Measurements from ENCODE around the gene MT3. TPM values are rescaled to one million over a fixed set of nuclear protein-coding genes. Genes with fewer than 3 reads are reported as not detected.

Gene MT3
- polyA plus RNA-seq, 1 donor: 1.5 TPM

GRCh38 chr16:56630134-56630533 is 40.8 kb downstream of the MT3 start:
- DNase-seq: no peak

GRCh38 chr16:56631197-56631596 is 41.9 kb downstream of the MT3 start:
- DNase-seq: no peak

- no peak for DNase-seq
These were observed 42.5 kb downstream of the MT3 start for GRCh38 chr16:56631832-56632155.

GRCh38 chr16:56632156-56632847 is 43.0 kb downstream of the MT3 start, which contains the start of gene MT1M:
TSS of gene MT1M (plus strand) at chr16:56632659. CDS start at chr16:56632732, 73 bp downstream.
- no peak for DNase-seq

- no peak for DNase-seq
These were observed 43.6 kb downstream of the MT3 start for GRCh38 chr16:56632848-56633365.

- no peak for DNase-seq
These were observed 44.2 kb downstream of the MT3 start for GRCh38 chr16:56633535-56633934.

- no peak for DNase-seq
These were observed 45.5 kb downstream of the MT3 start for GRCh38 chr16:56634715-56635440.

GRCh38 chr16:56635441-56635967 is 46.2 kb downstream of the MT3 start:
- DNase-seq: no peak

- no peak for DNase-seq
These were observed 47.5 kb downstream of the MT3 start for GRCh38 chr16:56636616-56637413.

GRCh38 chr16:56637814-56638750 is 48.8 kb downstream of the MT3 start, which contains the start of gene MT1A:
TSS of gene MT1A (plus strand) at chr16:56638666. CDS start at chr16:56638739, 73 bp downstream.
- no peak for DNase-seq

GRCh38 chr16:56639045-56639444 is 49.7 kb downstream of the MT3 start:
- DNase-seq: no peak

- no peak for DNase-seq
These were observed 50.7 kb downstream of the MT3 start for GRCh38 chr16:56640076-56640475.

Other genes with a start within 250 kb of the MT3 start
- gene AMFR, start 164.0 kb upstream of the MT3 start, polyA plus RNA-seq (ENCODE audit: insufficient read length): 143 TPM
- gene NUDT21, start 138.2 kb upstream of the MT3 start, polyA plus RNA-seq (ENCODE audit: insufficient read length): 155 TPM
- 42.2 TPM for gene OGFOD1, start 138.0 kb upstream of the MT3 start, polyA plus RNA-seq (ENCODE audit: insufficient read length)
- gene BBS2, start 69.5 kb upstream of the MT3 start, polyA plus RNA-seq (ENCODE audit: insufficient read length): 122 TPM
- gene MT4, start 24.5 kb upstream of the MT3 start, polyA plus RNA-seq (ENCODE audit: insufficient read length): not detected
- gene MT2A, start 19.1 kb downstream of the MT3 start, polyA plus RNA-seq (ENCODE audit: insufficient read length): 19.0 TPM
- gene MT1E, start 36.3 kb downstream of the MT3 start, polyA plus RNA-seq (ENCODE audit: insufficient read length): 26.6 TPM
- 0.30 TPM for gene MT1M, start 43.1 kb downstream of the MT3 start, polyA plus RNA-seq (ENCODE audit: insufficient read length)
- gene MT1A, start 49.1 kb downstream of the MT3 start, polyA plus RNA-seq (ENCODE audit: insufficient read length): not detected
- gene MT1B, start 62.4 kb downstream of the MT3 start, polyA plus RNA-seq (ENCODE audit: insufficient read length): 0.47 TPM
- 57.5 TPM for gene MT1F, start 68.4 kb downstream of the MT3 start, polyA plus RNA-seq (ENCODE audit: insufficient read length)
- 56.6 TPM for gene MT1G, start 78.5 kb downstream of the MT3 start, polyA plus RNA-seq (ENCODE audit: insufficient read length)
- gene MT1H, start 80.3 kb downstream of the MT3 start, polyA plus RNA-seq (ENCODE audit: insufficient read length): 15.7 TPM
- gene MT1X, start 92.9 kb downstream of the MT3 start, polyA plus RNA-seq (ENCODE audit: insufficient read length): 36.2 TPM
- gene NUP93, start 140.6 kb downstream of the MT3 start, polyA plus RNA-seq (ENCODE audit: insufficient read length): 101 TPM